Esophagus muscularis mucosa (tissue), 4 donors: ENCODE measurements around the gene EXOC3. TPM values are rescaled to one million over a fixed set of nuclear protein-coding genes. Genes with fewer than 3 reads are reported as not detected.
"Not testable (repeated sequence)": the region's sequence is repeated elsewhere in the genome, so short reads cannot be mapped to it uniquely, and the experiment has no call there.

Experiments
- DNase-seq: peaks from one replicate; pipeline ENCODE4 v3.0.0-alpha.2; 2017; ENCODE audit errors: extremely low spot score
- H3K27ac ChIP-seq, 4 donors: fragments of 200-600 bp; sonication (generic); replicated peaks in 1 of 4; 1 replicate in 3 of 4; 2 replicates in 1 of 4; pipeline ENCODE4 v1.5.1; 2016 to 2019; ENCODE audit warnings: mild to moderate bottlenecking in 1 of 4
- H3K27me3 ChIP-seq, 4 donors: fragments of 200-600 bp; sonication (generic); one replicate each; pipeline versions ENCODE4 v1.5.1 to v1.6.0; 2016 to 2019
- H3K36me3 ChIP-seq, 4 donors: fragments of 200-600 bp; sonication (generic); one replicate each; pipeline ENCODE4 v1.5.1; 2016 to 2019
- H3K4me1 ChIP-seq, 4 donors: fragments of 200-600 bp; sonication (generic); one replicate each; pipeline ENCODE4 v1.5.1; 2016 to 2019
- H3K4me3 ChIP-seq, 4 donors: fragments of 200-600 bp; sonication (generic); 1 replicate in 2 of 4; 2 replicates in 2 of 4; pipeline ENCODE4 v1.5.1; 2016 to 2019; ENCODE audit warnings: mild to moderate bottlenecking in 4 of 4, moderate library complexity in 1 of 4
- H3K9me3 ChIP-seq, 4 donors: fragments of 200-600 bp; sonication (generic); 1 replicate in 3 of 4; 2 replicates in 1 of 4; pipeline ENCODE4 v1.5.1; 2016 to 2019
- CTCF ChIP-seq, 3 experiments: fragments of 200-600 bp in 2 of 3; fragments of 450-650 bp in 1 of 3; sonication (generic) in 2 of 3; IDR thresholded peaks; one replicate each; pipeline ENCODE4 v1.5.1; 2017 to 2019; ENCODE audit warnings: antibody characterized with exemption in 3 of 3, mild to moderate bottlenecking in 2 of 3, moderate library complexity in 1 of 3
- EP300 ChIP-seq: sonication (generic); formaldehyde crosslinking; IDR thresholded peaks from one replicate; pipeline ENCODE4 v1.6.1; 2017; ENCODE audit warnings: antibody characterized with exemption
- POLR2A ChIP-seq: fragments of 450-650 bp; IDR thresholded peaks from one replicate; pipeline ENCODE4 v1.6.1; 2017; ENCODE audit warnings: antibody characterized with exemption, moderate library complexity, mild to moderate bottlenecking, low read depth
- POLR2AphosphoS5 ChIP-seq, 2 donors: sonication (generic); formaldehyde crosslinking; IDR thresholded peaks; one replicate each; pipeline ENCODE4 v1.6.1; 2017; ENCODE audit warnings: antibody characterized with exemption in 2 of 2
- WGBS: methylation state at CpG from one replicate; pipeline ENCODE4 v1.1.5; 2018; 5-methylcytosine and 5-hydroxymethylcytosine counted together
- intact Hi-C: fragments of 100-400 bp; cut with DNase I; formaldehyde crosslinking; loops from one replicate; pipeline ENCODE4 v1.15.1; 2023
- total RNA-seq, 4 donors: library from RNA; depleted of rRNA; stranded (reverse); fragments of >200 nt; gene quantifications; one replicate each; pipeline versions ENCODE4 v1.1.0 to v1.2.1, GENCODE V29; 2016

The EXOC3 gene
- total RNA-seq, 4 donors from 2014 or later = 48.6 to 82.1 (median 59.3) TPM

GRCh38 chr5:473551-474192 is 30.7 kb downstream of the EXOC3 start:
- WGBS = under 1% methylated on average over 25 of the region's 44 CpGs
- TF ChIP-seq CTCF (IDR thresholded peaks at IDR 0.05) = no peak
- TF ChIP-seq EP300 = no peak
- TF ChIP-seq POLR2A = no peak
- no peak for TF ChIP-seq POLR2AphosphoS5 (IDR thresholded peaks at IDR 0.05)
- intact Hi-C loops = loop anchor here (5.0 kb wide), 1 partner anchor 139 kb away; the partner anchor contains the start of gene CEP72
- H3K9me3 ChIP-seq = no peaks in the 10 kb centered on the region
- H3K36me3 ChIP-seq = peaks cover 0 to 19% (median 0%) of the 10 kb centered on the region in 4 donors
- peak overlapping the region; percentile 83 to 98 (median 91) for H3K4me3 ChIP-seq
- H3K4me1 ChIP-seq = peaks cover 23 to 49% (median 38%) of the 10 kb centered on the region in 4 donors
- H3K27me3 ChIP-seq = peaks cover 0 to 40% (median 33%) of the 10 kb centered on the region in 4 donors
- DNase-seq = no peak
- H3K27ac ChIP-seq = peak overlapping the region; percentile 73 to 82 (median 77)

GRCh38 chr5:474232-474839 is 31.4 kb downstream of the EXOC3 start:
- H3K27ac ChIP-seq, DNase-seq, H3K9me3 ChIP-seq: not testable (repeated sequence)
- intact Hi-C loops = loop anchor here (5.0 kb wide), 1 partner anchor 138 kb away; the partner anchor contains the start of gene CEP72
- peaks cover 0 to 16% (median 0%) of the 10 kb centered on the region in 4 donors for H3K36me3 ChIP-seq
- H3K4me3 ChIP-seq = peak overlapping the region; percentile 83 to 98 (median 91)
- peaks cover 23 to 49% (median 38%) of the 10 kb centered on the region in 4 donors for H3K4me1 ChIP-seq
- peaks cover 0 to 47% (median 40%) of the 10 kb centered on the region in 4 donors for H3K27me3 ChIP-seq
- WGBS = 2% methylated on average over 38 of the region's 50 CpGs

GRCh38 chr5:474840-475661 is 32.1 kb downstream of the EXOC3 start:
- intact Hi-C loops = loop anchor here (5.0 kb wide), 1 partner anchor 137 kb away; the partner anchor contains the start of gene CEP72
- DNase-seq = no peak
- TF ChIP-seq POLR2AphosphoS5 (IDR thresholded peaks at IDR 0.05) = no peak
- no peak for TF ChIP-seq CTCF (IDR thresholded peaks at IDR 0.05)
- no peak for TF ChIP-seq EP300
- no peak for TF ChIP-seq POLR2A
- H3K4me1 ChIP-seq = peaks cover 23 to 49% (median 37%) of the 10 kb centered on the region in 4 donors
- H3K4me3 ChIP-seq = peak overlapping the region; percentile 47 to 98 (median 91)
- peaks cover 0 to 54% (median 44%) of the 10 kb centered on the region in 4 donors for H3K27me3 ChIP-seq
- no peak overlapping the region for H3K27ac ChIP-seq
- 19% methylated on average over 26 of the region's 50 CpGs for WGBS
- no peaks in the 10 kb centered on the region for H3K9me3 ChIP-seq
- peaks cover 0 to 9% (median 0%) of the 10 kb centered on the region in 4 donors for H3K36me3 ChIP-seq

- WGBS = 36% methylated on average over 6 of the region's 8 CpGs
- no peaks in the 10 kb centered on the region for H3K9me3 ChIP-seq
- H3K36me3 ChIP-seq = peaks cover 0 to 6% (median 0%) of the 10 kb centered on the region in 4 donors
- peaks cover 0 to 60% (median 46%) of the 10 kb centered on the region in 4 donors for H3K27me3 ChIP-seq
- DNase-seq = no peak
- H3K27ac ChIP-seq = no peak overlapping the region
- H3K4me1 ChIP-seq = peaks cover 23 to 49% (median 35%) of the 10 kb centered on the region in 4 donors
- H3K4me3 ChIP-seq = no peak overlapping the region
- no peak for TF ChIP-seq EP300
- intact Hi-C loops = no loop called here
Observed at GRCh38 chr5:475704-476101, 32.7 kb downstream of the EXOC3 start.

- Histone ChIP-seq H3K27ac (no peak overlapping the region), H3K9me3 (no peaks in the 10 kb centered on the region), H3K4me1 (peaks cover 23 to 44% (median 30%) of the 10 kb centered on the region in 4 donors), H3K27me3 (peaks cover 0 to 66% (median 49%) of the 10 kb centered on the region in 4 donors), H3K4me3 (no peak overlapping the region), H3K36me3 (peaks cover 0 to under 1% (median 0%) of the 10 kb centered on the region in 4 donors)
- WGBS = 78% methylated on average over 46 of the region's 51 CpGs
- intact Hi-C loops = no loop called here
- DNase-seq = no peak
- no peak for TF ChIP-seq EP300
- TF ChIP-seq POLR2AphosphoS5 (IDR thresholded peaks at IDR 0.05) = no peak
- no peak for TF ChIP-seq CTCF (IDR thresholded peaks at IDR 0.05)
Observed at GRCh38 chr5:476102-476813, 33.3 kb downstream of the EXOC3 start.
